ENCODE measurements around the gene IFT22. TPM values are rescaled to one million over a fixed set of nuclear protein-coding genes. Genes with fewer than 3 reads are reported as not detected.

The IFT22 gene
- 26.2 and 26.8 TPM in 2 replicates for total RNA-seq

DNA sequence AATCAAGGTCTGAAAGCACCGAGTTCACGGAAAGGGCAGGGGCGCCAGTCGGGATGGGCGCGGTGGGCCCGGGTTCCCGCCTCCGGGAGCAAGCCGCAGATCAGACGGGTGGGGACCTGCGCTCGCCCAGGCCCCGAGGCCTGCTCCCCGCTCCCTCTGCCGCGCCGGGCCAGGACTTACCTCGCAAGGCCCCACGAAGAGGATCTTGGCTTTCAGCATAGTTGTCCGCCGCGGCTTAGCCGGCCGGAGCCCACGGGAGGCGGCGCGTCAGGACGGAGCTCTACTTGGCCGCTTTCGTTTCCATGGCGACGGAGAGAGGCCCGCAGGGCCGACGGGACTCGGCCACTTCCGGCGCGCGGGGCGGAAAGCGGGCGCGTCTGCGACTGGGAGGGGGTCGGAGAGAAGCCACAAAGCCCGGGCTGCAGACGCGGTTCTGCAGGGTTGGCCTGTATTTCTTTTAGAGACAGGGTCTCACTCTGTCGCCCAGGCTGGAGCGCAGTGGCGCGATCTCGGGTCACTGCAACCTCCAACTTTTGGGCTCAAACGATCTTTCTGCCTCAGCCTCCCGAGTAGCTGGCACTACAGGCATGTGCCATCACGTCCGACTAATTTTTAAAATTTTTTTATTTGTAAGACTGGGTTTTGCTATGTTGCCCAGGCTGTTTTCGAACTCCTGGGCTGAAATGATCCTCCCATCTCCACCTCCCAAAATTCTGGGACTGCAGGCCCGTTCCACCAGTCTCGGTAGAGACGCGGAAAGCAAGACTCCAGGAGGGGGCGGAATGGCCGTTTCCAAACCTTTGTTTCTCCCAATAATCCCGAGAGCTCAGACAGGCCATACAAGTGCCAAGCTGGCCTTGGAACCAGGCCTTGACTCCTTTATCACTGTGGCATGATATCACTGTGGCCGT lies at the start of gene IFT22:
IFT22 (minus strand) TSS at position 322 of the 911 bp plus-strand sequence; CDS start at position 219, 103 bp downstream.

GRCh38 chr7:101362334-101363195 lies 41.0 kb upstream of the IFT22 start, which contains the start of gene COL26A1:
TSS of gene COL26A1 (plus strand) at chr7:101362875. CDS start at chr7:101363033, 158 bp downstream.

Other genes starting within 250 kb of the IFT22 start
- 14.7 and 24.5 TPM in 2 replicates for gene TRIM56, start 236.3 kb downstream of the IFT22 start, total RNA-seq
- 123 and 260 TPM in 2 replicates for gene SERPINE1, start 194.7 kb downstream of the IFT22 start, total RNA-seq
- 193 and 199 TPM in 2 replicates for gene AP1S1, start 167.3 kb downstream of the IFT22 start, total RNA-seq
- gene VGF, start 156.2 kb downstream of the IFT22 start, total RNA-seq = 0.83 and 0.87 TPM in 2 replicates
- not detected in 2 replicates for gene NAT16, start 141.5 kb downstream of the IFT22 start, total RNA-seq
- not detected in 2 replicates for gene MOGAT3, start 120.8 kb downstream of the IFT22 start, total RNA-seq
- 99.5 and 155 TPM in 2 replicates for gene PLOD3, start 104.2 kb downstream of the IFT22 start, total RNA-seq
- gene ZNHIT1, start 103.6 kb downstream of the IFT22 start, total RNA-seq = 78.4 and 89.0 TPM in 2 replicates
- 4.4 and 5.8 TPM in 2 replicates for gene CLDN15, start 84.0 kb downstream of the IFT22 start, total RNA-seq
- gene FIS1, start 76.7 kb downstream of the IFT22 start, total RNA-seq = 130 and 262 TPM in 2 replicates
- gene COL26A1, start 41.1 kb upstream of the IFT22 start, total RNA-seq = not detected in 2 replicates

Data from smooth muscle cell of trachea (primary cell).